Testis (tissue), 3 donors: ENCODE data around the gene PEX16. TPM values are rescaled to one million over a fixed set of nuclear protein-coding genes. Genes with fewer than 3 reads are reported as not detected.

Experiments
- DNase-seq: peaks from one replicate; pipeline ENCODE4 v3.0.0-alpha.2; 2019
- H3K27ac ChIP-seq, 2 donors: fragments of 200-600 bp; sonication (generic); one replicate each; pipeline ENCODE4 v1.5.1; 2019
- H3K27me3 ChIP-seq: fragments of 200-600 bp; sonication (generic); one replicate; pipeline ENCODE4 v1.5.1; 2019
- H3K36me3 ChIP-seq: fragments of 200-600 bp; sonication (generic); one replicate; pipeline ENCODE4 v1.5.1; 2017; ENCODE audit warnings: low read depth; ENCODE audit errors: missing control alignments
- H3K4me1 ChIP-seq: fragments of 200-600 bp; sonication (generic); one replicate; pipeline ENCODE4 v1.5.1; 2019
- H3K4me3 ChIP-seq, 2 donors: fragments of 200-600 bp; sonication (generic); one replicate each; pipeline ENCODE4 v1.5.1; 2017 to 2019
- H3K9me3 ChIP-seq: fragments of 200-600 bp; sonication (generic); one replicate; pipeline ENCODE4 v1.5.1; 2017
- CTCF ChIP-seq, 3 experiments: fragments of 450-650 bp in 2 of 3; fragments of 200-600 bp in 1 of 3; sonication (generic) in 1 of 3; IDR thresholded peaks; one replicate each; pipeline ENCODE4 v1.5.1; 2016 to 2019; ENCODE audit warnings: antibody characterized with exemption in 3 of 3, mild to moderate bottlenecking in 2 of 3, moderate library complexity in 1 of 3
- POLR2A ChIP-seq: fragments of 450-650 bp; IDR thresholded peaks from one replicate; pipeline ENCODE4 v1.6.1; 2017; ENCODE audit warnings: antibody characterized with exemption, mild to moderate bottlenecking, moderate library complexity
- WGBS, 2 donors: methylation state at CpG; one replicate each; pipeline ENCODE4 v1.1.5; 2018; 5-methylcytosine and 5-hydroxymethylcytosine counted together
- intact Hi-C: fragments of 100-400 bp; cut with DNase I; formaldehyde crosslinking; loops from one replicate; pipeline ENCODE4 v1.15.1; 2023; ENCODE audit warnings: low total_unique reads
- polyA plus RNA-seq: library from polyadenylated mRNA; stranded (reverse); fragments of 350-450 nt; fragmentation: Illumina TruSeq; extraction: RNeasy Lipid Tissue Mini Kit (QIAGEN cat#74804); gene quantifications from one replicate; pipeline ENCODE4 v1.2.3, GENCODE V29; 2014; ENCODE audit warnings: low read depth, low replicate concordance; ENCODE audit not compliant: insufficient read depth
- total RNA-seq, 2 donors: library from RNA; depleted of rRNA; stranded (reverse); fragments of >200 nt; gene quantifications; one replicate each; pipeline ENCODE4 v1.2.3, GENCODE V29; 2016

The PEX16 gene
- total and polyA plus RNA-seq, 3 donors from 2014 or later = 40.2 to 42.0 (median 41.4) TPM

- 67 to 72% methylated on average over 13 to 15 of the region's 15 CpGs for WGBS, 2 donors
- Histone ChIP-seq H3K9me3 (no peaks in the 10 kb centered on the region), H3K27ac (no peak overlapping the region), H3K36me3 (no peaks in the 10 kb centered on the region), H3K27me3 (no peaks in the 10 kb centered on the region), H3K4me3 (no peak overlapping the region), H3K4me1 (no peaks in the 10 kb centered on the region)
- no peak for TF ChIP-seq POLR2A
- no peak for TF ChIP-seq CTCF (IDR thresholded peaks at IDR 0.05)
- no peak for DNase-seq
- intact Hi-C loops = no loop called here
Measured at GRCh38 chr11:45880772-45881570, 36.7 kb downstream of the PEX16 start.

GRCh38 chr11:45879803-45880686, 37.6 kb downstream of the PEX16 start:
- intact Hi-C loops = no loop called here
- 73 to 77% methylated on average over 7 of the region's 7 CpGs for WGBS, 2 donors

GRCh38 chr11:45877845-45878244, 39.8 kb downstream of the PEX16 start:
- Histone ChIP-seq H3K9me3 (no peaks in the 10 kb centered on the region), H3K27ac (no peak overlapping the region), H3K4me3 (no peak overlapping the region), H3K36me3 (no peaks in the 10 kb centered on the region), H3K4me1 (no peaks in the 10 kb centered on the region), H3K27me3 (no peaks in the 10 kb centered on the region)
- no peak for DNase-seq
- intact Hi-C loops = no loop called here
- no peak for TF ChIP-seq CTCF (IDR thresholded peaks at IDR 0.05)
- no peak for TF ChIP-seq POLR2A
- 91 to 96% methylated on average over 3 of the region's 3 CpGs for WGBS, 2 donors

More at GRCh38 chr11:45879803-45880686, 37.6 kb downstream of the PEX16 start:
- no peak for DNase-seq
- TF ChIP-seq CTCF (IDR thresholded peaks at IDR 0.05) (no peak), POLR2A (no peak)
- Histone ChIP-seq H3K27me3 (no peaks in the 10 kb centered on the region), H3K27ac (peak overlapping the region in 1 of 2 donors; percentile 41), H3K9me3 (no peaks in the 10 kb centered on the region), H3K4me1 (no peaks in the 10 kb centered on the region), H3K4me3 (no peak overlapping the region), H3K36me3 (no peaks in the 10 kb centered on the region)

- no peak for TF ChIP-seq CTCF (IDR thresholded peaks at IDR 0.05)
- TF ChIP-seq POLR2A = no peak
- Histone ChIP-seq H3K36me3 (no peaks in the 10 kb centered on the region), H3K4me1 (no peaks in the 10 kb centered on the region), H3K4me3 (no peak overlapping the region), H3K27ac (no peak overlapping the region), H3K9me3 (no peaks in the 10 kb centered on the region), H3K27me3 (no peaks in the 10 kb centered on the region)
- WGBS, 2 donors = 83 to 96% methylated on average over 8 of the region's 8 CpGs
- intact Hi-C loops = no loop called here
- no peak for DNase-seq
Measured at GRCh38 chr11:45877221-45877620, 40.5 kb downstream of the PEX16 start.
